Measurements from ENCODE around the gene B4GALNT1.
A peak's percentile ranks its signal among the peaks of the same experiment; 100 is the strongest.
"Not testable (repeated sequence)": the region's sequence is repeated elsewhere in the genome, so short reads cannot be mapped to it uniquely, and the experiment has no call there.

The B4GALNT1 gene

GRCh38 chr12:57606821-57607220 is 26.2 kb downstream of the B4GALNT1 start:
- no peak for DNase-seq

GRCh38 chr12:57606399-57606798 is 26.6 kb downstream of the B4GALNT1 start:
- DNase-seq, result no peak

DNA sequence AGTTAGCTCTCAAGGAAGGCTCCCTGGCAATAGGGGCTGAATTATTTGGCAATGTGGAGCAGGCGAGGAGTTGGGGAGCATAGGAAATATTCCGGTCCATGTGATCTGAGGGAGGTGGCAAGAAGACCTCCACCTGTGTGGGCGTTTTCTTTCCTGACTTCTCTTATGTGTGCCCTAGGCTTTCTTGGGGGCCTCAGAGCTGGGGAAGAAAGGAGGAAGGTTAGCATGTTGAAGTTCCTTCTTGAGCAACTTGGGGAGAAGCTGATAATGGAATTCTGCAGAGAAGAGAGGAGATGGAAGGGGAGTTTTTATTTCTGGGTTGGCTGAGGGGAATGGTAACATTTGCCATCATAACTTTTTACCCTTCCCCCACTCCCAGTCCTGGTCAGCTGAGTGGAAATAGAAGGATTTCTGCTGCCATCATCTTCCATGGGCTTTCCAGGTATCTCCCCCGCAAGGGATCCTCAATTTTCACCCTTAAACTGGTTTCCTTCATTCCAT is 27.1 kb downstream of the B4GALNT1 start:
- no peak for DNase-seq

DNA sequence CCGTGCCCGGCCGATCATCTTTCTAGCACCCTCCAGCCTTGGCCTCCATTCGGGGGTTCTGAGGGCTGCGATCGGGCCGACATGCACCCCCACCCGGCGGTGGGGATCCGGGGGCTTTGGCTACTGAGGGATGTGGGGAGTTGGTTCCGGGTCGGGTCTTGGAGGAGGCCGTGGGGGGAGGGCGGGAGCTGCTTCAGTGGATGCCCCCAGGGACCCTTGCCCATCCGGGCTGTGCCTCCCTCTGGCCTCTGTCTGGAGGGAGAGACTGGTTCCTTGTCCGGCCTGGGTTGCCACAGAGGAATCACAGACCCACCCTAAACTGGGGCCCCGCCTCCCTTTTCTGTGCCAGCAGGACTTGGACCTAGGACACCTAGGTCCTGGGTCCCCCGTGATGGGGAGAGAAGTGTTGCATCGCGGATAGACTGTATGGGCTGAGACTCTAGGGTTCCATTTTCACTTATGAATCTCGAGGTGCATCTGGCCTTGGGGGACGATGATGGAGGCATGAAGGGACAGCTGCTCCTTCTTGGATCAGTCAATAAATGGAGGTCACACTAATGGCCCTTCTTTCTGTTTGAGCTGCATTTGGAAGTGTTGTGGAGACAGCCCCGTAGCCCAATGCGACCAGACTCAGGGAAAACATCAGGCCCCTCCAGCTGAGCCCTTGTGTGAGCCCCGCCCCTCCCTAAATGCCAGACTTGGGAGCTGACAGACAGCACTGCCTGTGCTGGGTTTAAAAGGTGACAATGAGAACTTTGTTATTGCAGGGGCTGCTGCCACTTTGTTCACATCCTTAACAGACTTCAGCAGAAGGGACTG is 27.8 kb downstream of the B4GALNT1 start:
- no peak for DNase-seq

- peak; percentile 49 for DNase-seq
Observed at GRCh38 chr12:57604454-57604991, 28.5 kb downstream of the B4GALNT1 start, which contains the start of gene DTX3. TSS of gene DTX3 (plus strand) at chr12:57604824. CDS start at chr12:57606518, 1,694 bp downstream.

DNA sequence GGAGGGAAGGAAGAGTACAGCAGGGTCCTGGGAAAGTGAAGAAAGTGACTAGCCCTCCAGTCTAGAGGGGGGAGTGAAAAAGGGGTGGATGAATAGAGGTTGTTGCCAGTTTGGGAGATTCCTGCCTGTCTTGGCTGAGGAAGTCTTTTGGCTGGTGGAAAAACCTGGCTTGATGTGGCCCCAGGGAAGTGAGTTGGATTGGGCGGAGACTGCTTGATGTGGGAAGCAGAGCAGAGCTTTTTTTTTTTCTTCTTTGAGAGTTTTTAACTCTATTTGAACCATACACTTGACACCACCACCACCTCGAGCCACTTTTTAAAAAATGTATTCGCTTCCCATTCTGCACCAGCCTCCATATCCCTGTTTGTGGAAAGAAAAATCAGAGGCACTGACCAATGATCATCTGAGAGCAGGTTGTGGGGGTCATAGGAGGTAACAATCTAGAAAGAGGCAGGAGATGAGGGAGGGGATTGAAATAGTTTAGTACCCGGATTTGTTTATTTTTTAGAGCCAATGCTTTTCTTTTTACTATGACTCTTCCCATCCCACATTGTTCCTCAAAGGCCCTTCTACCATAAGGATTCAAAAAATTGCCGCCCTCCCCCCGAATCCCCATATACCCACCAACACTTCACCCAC is 29.1 kb downstream of the B4GALNT1 start:
- no peak for DNase-seq

- peak; percentile 26 for DNase-seq
Observed at GRCh38 chr12:57603324-57603723, 29.7 kb downstream of the B4GALNT1 start.

DNA sequence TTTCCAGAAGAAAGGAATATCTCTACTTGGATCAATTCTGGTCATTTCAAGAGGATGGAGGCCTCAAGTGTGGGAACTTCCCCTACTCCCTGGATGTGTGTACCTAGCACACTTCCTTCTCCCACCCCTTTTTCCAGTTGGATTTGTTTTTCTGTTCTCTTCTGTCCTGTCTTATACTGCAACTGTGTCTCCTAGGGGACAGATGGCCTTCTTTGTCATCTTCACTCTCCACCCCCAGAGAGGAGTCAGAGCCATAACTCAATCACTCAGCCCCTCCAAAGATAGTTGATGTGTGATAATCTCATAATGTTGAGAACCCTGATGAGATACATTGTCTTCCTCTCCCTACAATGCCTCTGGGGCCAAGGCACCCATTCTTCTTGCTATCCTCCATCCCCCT is 30.5 kb downstream of the B4GALNT1 start:
- DNase-seq, result no peak

DNA sequence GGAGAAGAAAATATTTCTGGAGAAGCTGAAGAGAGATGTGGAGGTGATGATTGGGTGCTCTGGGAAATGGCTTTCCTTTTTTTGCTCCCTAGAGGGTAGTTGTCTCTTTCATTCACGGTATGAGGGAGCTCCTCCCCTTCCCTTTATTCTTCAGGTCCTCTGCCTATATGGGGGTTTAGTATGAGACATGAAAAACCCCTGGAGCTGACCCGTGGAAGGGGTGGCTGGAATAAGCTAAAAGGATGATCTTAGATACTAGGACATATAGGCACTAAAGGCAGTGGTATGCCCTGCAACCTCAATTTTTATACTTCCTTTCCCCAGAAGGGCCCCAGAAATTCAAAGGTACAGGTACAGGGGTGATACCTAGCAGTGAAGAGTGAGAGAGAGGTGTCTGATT is 32.6 kb downstream of the B4GALNT1 start:
- no peak for DNase-seq

GRCh38 chr12:57593187-57593586 is 39.8 kb downstream of the B4GALNT1 start:
- DNase-seq, result no peak

DNA sequence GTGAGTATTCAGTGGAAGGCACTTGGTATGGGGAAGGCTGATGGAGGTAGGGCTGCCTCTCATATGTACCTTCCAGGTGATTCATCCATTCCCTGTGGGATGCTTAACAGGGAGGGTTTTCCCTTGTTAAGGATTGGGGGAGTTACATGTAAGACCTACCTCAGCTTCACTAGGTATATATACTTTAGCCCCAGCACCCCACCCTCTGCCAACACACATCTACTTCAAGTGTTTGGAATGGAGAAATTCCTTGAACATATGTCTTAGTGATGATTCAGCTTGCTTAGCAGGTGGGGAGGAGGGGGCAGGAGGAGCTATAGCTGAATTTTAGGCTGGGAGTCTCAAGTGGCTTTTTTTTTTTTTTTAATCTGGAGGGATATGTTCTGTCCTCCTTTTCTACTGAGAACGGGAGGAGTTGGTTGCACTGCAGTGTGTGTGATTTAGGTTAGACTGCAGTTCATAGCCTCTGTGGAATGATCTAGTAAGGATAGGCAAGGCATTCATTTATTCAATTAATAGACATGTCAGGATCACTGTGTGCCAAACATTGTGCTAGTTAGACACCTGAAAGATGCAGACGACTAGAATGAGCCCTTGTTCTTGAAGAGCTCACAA is 40.3 kb downstream of the B4GALNT1 start:
- no peak for DNase-seq

- no peak for DNase-seq
Observed at GRCh38 chr12:57591782-57592325, 41.1 kb downstream of the B4GALNT1 start.

DNA sequence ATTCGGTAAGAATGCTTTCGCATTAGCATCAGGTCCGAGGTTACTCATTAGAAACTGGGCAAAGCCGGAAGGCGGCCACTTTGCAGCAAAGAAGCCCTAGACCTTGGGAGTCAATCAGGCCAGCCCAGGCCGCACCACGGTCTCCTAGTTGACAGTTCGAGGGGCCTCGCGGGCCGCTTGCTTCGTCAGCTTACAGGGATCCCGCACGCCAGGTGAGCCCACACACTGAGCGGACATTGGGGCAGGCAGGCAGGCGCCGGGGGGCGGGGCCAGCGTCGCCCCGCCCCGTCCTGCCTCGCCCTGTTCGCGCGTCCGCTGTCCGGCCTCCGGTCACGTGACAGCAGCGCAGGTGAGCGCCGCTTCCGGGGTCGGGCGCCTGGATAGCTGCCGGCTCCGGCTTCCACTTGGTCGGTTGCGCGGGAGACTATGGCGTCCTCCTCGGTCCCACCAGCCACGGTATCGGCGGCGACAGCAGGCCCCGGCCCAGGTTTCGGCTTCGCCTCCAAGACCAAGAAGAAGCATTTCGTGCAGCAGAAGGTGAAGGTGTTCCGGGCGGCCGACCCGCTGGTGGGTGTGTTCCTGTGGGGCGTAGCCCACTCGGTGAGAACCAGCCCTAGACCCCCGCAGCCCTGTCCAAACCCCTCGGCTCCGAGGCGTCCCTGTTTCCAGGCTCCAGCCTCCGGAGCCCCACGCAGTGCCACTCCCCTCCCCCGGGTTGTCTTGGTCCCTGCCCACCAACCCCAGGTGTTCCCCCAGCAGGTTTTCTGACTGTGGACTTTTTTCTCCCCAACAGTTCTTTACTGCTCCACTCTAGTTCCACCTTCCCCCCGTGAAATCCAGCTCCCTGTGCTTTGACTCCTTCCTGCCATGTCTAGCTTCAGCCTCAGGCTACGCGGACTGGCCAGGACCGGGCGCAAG is 41.9 kb downstream of the B4GALNT1 start, which contains the start of gene PIP4K2C:
Gene PIP4K2C, plus strand, starts transcription at position 329 of the 918 bp plus-strand sequence. Its CDS starts 98 bp downstream, at position 427.
- DNase-seq, result peak; percentile 87

DNA sequence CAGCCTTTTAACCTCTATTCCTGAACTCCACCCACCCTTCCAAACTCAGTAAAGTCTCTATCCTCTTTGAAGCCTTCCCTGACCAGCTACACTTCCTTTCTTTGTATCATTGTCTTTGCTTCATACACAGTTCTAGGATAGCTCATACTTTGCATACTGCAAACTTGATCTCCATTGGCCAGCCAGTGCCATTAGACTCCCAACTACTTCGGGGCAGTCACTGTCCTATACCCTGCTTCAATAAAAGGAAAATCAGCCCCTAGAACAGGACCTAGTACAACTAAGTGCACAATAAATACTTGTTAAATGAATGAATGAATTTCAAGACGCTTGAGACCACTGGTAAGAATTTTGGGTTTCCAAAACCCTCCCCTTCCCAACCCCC is 42.5 kb downstream of the B4GALNT1 start:
- DNase-seq, result no peak

- DNase-seq, result not testable (repeated sequence)
Observed at GRCh38 chr12:57588951-57589610, 43.9 kb downstream of the B4GALNT1 start.

GRCh38 chr12:57586832-57587429 is 46.1 kb downstream of the B4GALNT1 start:
- DNase-seq, result no peak

GRCh38 chr12:57586128-57586527 is 46.9 kb downstream of the B4GALNT1 start:
- DNase-seq, result no peak

GRCh38 chr12:57585156-57585555 is 47.8 kb downstream of the B4GALNT1 start:
- no peak for DNase-seq

GRCh38 chr12:57584690-57585089 is 48.3 kb downstream of the B4GALNT1 start:
- DNase-seq, result no peak

DNA sequence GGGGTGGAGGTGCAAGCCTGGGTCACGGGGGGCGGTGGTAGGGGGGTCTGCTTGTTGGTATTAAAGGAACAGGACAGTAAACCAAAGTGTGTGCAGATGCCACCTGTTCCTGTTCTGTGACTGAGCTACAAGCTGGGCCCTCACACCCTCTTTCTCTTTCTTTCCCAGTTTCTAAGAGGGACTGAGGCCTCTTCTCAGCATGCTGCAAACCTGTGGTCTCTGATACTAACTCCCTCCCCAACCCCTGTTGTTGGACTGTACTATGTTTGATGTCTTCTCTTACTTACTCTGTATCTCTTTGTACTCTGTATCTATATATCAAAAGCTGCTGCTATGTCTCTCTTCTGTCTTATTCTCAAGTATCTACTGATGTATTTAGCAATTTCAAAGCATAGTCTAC is 49.0 kb downstream of the B4GALNT1 start:
- DNase-seq, result no peak

Measured in CD4-positive, alpha-beta T cell treated with Interleukin-17A for 1 hour (primary cell).